ENCODE data around the gene PLXNA2. TPM values are rescaled to one million over a fixed set of nuclear protein-coding genes. Genes with fewer than 3 reads are reported as not detected.

The PLXNA2 gene
- total and polyA plus RNA-seq, 2 of the 13 experiments (the other 11 are each of a cell fraction or from before 2014, with no cell fraction given) = 1.1 to 2.1 TPM

DNA sequence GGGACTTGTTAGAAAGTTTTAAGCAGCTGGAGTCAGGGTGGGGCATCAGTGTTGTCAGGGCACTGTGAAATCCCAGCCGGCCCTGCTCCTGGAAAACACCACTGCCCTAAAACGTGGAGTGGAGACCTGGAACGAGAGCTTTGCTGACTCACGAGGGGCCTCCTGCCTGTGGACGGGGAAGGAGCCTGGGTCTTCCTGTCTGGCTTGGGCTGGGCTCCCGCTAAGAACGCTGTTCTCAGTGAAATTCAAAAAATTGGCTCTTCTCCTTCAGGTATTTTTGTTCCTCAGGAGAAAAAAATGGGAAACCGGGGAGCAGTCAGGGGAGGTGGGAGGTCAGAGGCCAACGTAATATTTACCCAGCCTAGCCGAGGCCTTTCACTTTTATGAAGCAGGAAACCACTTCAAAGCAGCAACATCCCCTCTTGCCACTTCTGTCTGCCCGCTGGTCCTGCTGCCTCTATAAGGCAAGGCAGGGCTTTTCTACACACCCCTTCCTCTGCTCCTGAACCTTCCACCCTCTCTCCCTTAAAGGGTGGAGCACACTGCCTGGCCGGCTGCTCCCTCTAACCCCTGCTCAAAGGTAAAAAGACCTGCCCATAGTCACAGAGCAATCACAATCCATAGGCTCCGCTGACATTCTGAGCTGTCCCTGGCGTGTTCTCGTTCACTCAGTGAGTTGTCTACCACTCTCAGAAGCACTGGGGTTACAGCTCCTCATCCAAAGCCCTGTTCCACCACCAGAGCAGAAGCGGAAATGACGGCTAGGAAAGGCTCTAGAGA lies 8.0 kb downstream of the PLXNA2 start (continued):
- TF ChIP-seq, protein P1, sequence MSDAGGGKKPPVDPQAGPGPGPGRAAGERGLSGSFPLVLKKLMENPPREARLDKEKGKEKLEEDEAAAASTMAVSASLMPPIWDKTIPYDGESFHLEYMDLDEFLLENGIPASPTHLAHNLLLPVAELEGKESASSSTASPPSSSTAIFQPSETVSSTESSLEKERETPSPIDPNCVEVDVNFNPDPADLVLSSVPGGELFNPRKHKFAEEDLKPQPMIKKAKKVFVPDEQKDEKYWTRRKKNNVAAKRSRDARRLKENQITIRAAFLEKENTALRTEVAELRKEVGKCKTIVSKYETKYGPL (CRISPR knock-in tag; IDR thresholded peaks at IDR 0.05) = no peak
- TF ChIP-seq KDM3A (CRISPR knock-in tag; IDR thresholded peaks at IDR 0.05; ENCODE audit: low read depth) = no peak
- 0 out of 2 replicates have a peak, but pooled peaks have one; percentile 39 for TF ChIP-seq ZNF263 (CRISPR knock-in tag; IDR thresholded peaks at IDR 0.05)
- peak; percentile 82 for TF ChIP-seq ZNF362 (CRISPR knock-in tag; IDR thresholded peaks at IDR 0.05; ENCODE audit: borderline replicate concordance)
- TF ChIP-seq POLR2A (IDR thresholded peaks at IDR 0.05; ENCODE audit: insufficient read depth in 1 of 2, low read depth in 2 of 2, low read length in 2 of 2) = peak in 1 of 2 experiments; percentile 19; a peak in 1 of 4 replicates
- no peak for TF ChIP-seq CEBPB (IDR thresholded peaks at IDR 0.05; ENCODE audit: borderline replicate concordance, low read depth, low read length)
- TF ChIP-seq, protein P2, sequence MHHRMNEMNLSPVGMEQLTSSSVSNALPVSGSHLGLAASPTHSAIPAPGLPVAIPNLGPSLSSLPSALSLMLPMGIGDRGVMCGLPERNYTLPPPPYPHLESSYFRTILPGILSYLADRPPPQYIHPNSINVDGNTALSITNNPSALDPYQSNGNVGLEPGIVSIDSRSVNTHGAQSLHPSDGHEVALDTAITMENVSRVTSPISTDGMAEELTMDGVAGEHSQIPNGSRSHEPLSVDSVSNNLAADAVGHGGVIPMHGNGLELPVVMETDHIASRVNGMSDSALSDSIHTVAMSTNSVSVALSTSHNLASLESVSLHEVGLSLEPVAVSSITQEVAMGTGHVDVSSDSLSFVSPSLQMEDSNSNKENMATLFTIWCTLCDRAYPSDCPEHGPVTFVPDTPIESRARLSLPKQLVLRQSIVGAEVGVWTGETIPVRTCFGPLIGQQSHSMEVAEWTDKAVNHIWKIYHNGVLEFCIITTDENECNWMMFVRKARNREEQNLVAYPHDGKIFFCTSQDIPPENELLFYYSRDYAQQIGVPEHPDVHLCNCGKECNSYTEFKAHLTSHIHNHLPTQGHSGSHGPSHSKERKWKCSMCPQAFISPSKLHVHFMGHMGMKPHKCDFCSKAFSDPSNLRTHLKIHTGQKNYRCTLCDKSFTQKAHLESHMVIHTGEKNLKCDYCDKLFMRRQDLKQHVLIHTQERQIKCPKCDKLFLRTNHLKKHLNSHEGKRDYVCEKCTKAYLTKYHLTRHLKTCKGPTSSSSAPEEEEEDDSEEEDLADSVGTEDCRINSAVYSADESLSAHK (CRISPR knock-in tag; IDR thresholded peaks at IDR 0.05; ENCODE audit: borderline replicate concordance) = no peak
- TF ChIP-seq ZKSCAN8 (CRISPR knock-in tag; IDR thresholded peaks at IDR 0.05; ENCODE audit: borderline replicate concordance) = 0 out of 2 replicates have a peak, but pooled peaks have one; percentile 16
- peak; percentile 67; the same call in 1 of the 2 replicates for TF ChIP-seq SP5 (CRISPR knock-in tag; IDR thresholded peaks at IDR 0.05; ENCODE audit: borderline replicate concordance, low read depth)
- TF ChIP-seq ZNF44 (CRISPR knock-in tag; IDR thresholded peaks at IDR 0.05) = 0 out of 2 replicates have a peak, but pooled peaks have one; percentile 35
- no peak for TF ChIP-seq ZNF33A (CRISPR knock-in tag; IDR thresholded peaks at IDR 0.05; ENCODE audit: borderline replicate concordance)
- TF ChIP-seq TEAD3 (CRISPR knock-in tag; optimal IDR thresholded peaks at IDR 0.05; ENCODE audit: borderline replicate concordance) = no peak
- no peak for TF ChIP-seq DNMT1 (CRISPR knock-in tag; IDR thresholded peaks at IDR 0.05)
- TF ChIP-seq IKZF5 (CRISPR knock-in tag; IDR thresholded peaks at IDR 0.05) = peak; percentile 20; the same call in 1 of the 2 replicates
- TF ChIP-seq MAFG (CRISPR knock-in tag; IDR thresholded peaks at IDR 0.05) = 0 out of 2 replicates have a peak, but pooled peaks have one; percentile 25
- peak; percentile 37 for TF ChIP-seq ZNF746 (CRISPR knock-in tag; IDR thresholded peaks at IDR 0.05)
- TF ChIP-seq CCDC6 (CRISPR knock-in tag; IDR thresholded peaks at IDR 0.05) = no peak
- TF ChIP-seq ZSCAN31 (CRISPR knock-in tag; IDR thresholded peaks at IDR 0.05; ENCODE audit: low read depth) = no peak
- TF ChIP-seq, protein P3, sequence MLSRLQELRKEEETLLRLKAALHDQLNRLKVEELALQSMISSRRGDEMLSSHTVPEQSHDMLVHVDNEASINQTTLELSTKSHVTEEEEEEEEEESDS (CRISPR knock-in tag; IDR thresholded peaks at IDR 0.05; ENCODE audit: borderline replicate concordance) = no peak
- no peak for TF ChIP-seq PLRG1 (conservative IDR thresholded peaks at IDR 0.05)
- no peak for TF ChIP-seq RORA (CRISPR knock-in tag; IDR thresholded peaks at IDR 0.05)
- TF ChIP-seq RARA (CRISPR knock-in tag; IDR thresholded peaks at IDR 0.05) = peak; percentile 75
- TF ChIP-seq ELF3 (CRISPR knock-in tag; IDR thresholded peaks at IDR 0.05) = peak; percentile 48
- TF ChIP-seq ATF2 (CRISPR knock-in tag; IDR thresholded peaks at IDR 0.05) = peak; percentile 32

Measured in HepG2 (cell line).